PFSK-1 (cell line): ENCODE data around the gene EGLN1.

Experiments
- FOXP2 ChIP-seq: optimal IDR thresholded peaks from 2 replicates; pipeline ENCODE3; 2011; ENCODE audit warnings: borderline replicate concordance, control low read depth, inconsistent platforms; ENCODE audit not compliant: insufficient read depth; ENCODE audit errors: extremely low read length, extremely low read depth
- POLR2AphosphoS5 ChIP-seq: IDR thresholded peaks from 2 replicates; pipeline ENCODE4 v1.6.1; 2012; ENCODE audit warnings: low read depth, mild to moderate bottlenecking, control low read depth, low read length, moderate library complexity
- REST ChIP-seq, 2 experiments: IDR thresholded peaks; 2 replicates each; pipeline versions ENCODE4 v1.6.1 to v1.8.0; 2011 to 2012; ENCODE audit warnings: low read depth in 2 of 2, low read length in 2 of 2, control low read depth in 1 of 2, inconsistent platforms in 1 of 2, mild to moderate bottlenecking in 1 of 2, moderate library complexity in 1 of 2; ENCODE audit not compliant: insufficient read depth in 1 of 2
- SIN3A ChIP-seq: IDR thresholded peaks from 2 replicates; pipeline ENCODE4 v1.6.1; 2012; ENCODE audit warnings: mild to moderate bottlenecking, low read length, moderate library complexity, borderline replicate concordance; ENCODE audit not compliant: insufficient read depth
- TAF1 ChIP-seq: IDR thresholded peaks from 2 replicates; pipeline ENCODE4 v1.6.1; 2012; ENCODE audit warnings: low read length, control low read depth, borderline replicate concordance; ENCODE audit not compliant: insufficient read depth

The EGLN1 gene

GRCh38 chr1:231407547-231408396, 14.3 kb downstream of the EGLN1 start:
- TF ChIP-seq SIN3A (no peak), REST (IDR thresholded peaks at IDR 0.05; ENCODE audit: insufficient read depth in 1 of 2, low read depth in 2 of 2, low read length in 2 of 2) (no peak), FOXP2 (no peak), TAF1 (no peak), POLR2AphosphoS5 (no peak)

- TF ChIP-seq SIN3A (no peak), TAF1 (no peak), POLR2AphosphoS5 (no peak), FOXP2 (no peak), REST (IDR thresholded peaks at IDR 0.05; ENCODE audit: insufficient read depth in 1 of 2, low read depth in 2 of 2, low read length in 2 of 2) (no peak)
Measured at GRCh38 chr1:231407049-231407448, 15.0 kb downstream of the EGLN1 start.

GRCh38 chr1:231404318-231404717, 17.8 kb downstream of the EGLN1 start:
- TF ChIP-seq REST (IDR thresholded peaks at IDR 0.05; ENCODE audit: insufficient read depth in 1 of 2, low read depth in 2 of 2, low read length in 2 of 2) (no peak), TAF1 (no peak), POLR2AphosphoS5 (no peak), SIN3A (no peak), FOXP2 (no peak)

GRCh38 chr1:231401478-231401877, 20.6 kb downstream of the EGLN1 start:
- TF ChIP-seq REST (IDR thresholded peaks at IDR 0.05; ENCODE audit: insufficient read depth in 1 of 2, low read depth in 2 of 2, low read length in 2 of 2) (no peak), TAF1 (no peak), SIN3A (no peak), POLR2AphosphoS5 (no peak)
